GM21390 (cell line): ENCODE results near the gene EYA4.

ENCODE experiments used
- ATAC-seq: cut with Tn5 transposase; IDR thresholded peaks from one replicate; pipeline ENCODE4 v1.9.1; 2021; ENCODE audit not compliant: unreplicated experiment

Gene EYA4

DNA sequence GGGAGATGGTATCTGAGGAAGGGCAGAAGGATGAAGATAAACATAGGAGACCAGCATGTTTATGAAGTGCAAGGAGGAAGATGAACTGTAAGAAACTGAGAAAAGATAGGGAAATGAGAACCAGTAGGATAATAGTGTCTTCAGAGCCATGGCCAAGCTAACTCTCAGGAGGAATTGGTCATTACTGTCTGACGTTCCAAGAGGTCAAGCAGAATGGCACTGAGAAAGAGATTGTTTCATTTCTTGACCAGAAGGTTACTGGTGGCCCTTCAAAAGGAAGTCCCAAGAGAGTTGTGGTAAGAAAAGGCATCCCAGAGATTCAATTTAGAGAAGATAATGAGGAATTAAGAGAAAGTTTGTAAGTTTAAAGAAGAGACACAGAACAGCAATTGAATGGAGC lies 47.5 kb downstream of the EYA4 start:
- no peak for ATAC-seq

GRCh38 chr6:133289733-133290306 lies 48.7 kb downstream of the EYA4 start:
- ATAC-seq = no peak

- no peak for ATAC-seq
Measured at GRCh38 chr6:133290930-133291329, 49.8 kb downstream of the EYA4 start.

DNA sequence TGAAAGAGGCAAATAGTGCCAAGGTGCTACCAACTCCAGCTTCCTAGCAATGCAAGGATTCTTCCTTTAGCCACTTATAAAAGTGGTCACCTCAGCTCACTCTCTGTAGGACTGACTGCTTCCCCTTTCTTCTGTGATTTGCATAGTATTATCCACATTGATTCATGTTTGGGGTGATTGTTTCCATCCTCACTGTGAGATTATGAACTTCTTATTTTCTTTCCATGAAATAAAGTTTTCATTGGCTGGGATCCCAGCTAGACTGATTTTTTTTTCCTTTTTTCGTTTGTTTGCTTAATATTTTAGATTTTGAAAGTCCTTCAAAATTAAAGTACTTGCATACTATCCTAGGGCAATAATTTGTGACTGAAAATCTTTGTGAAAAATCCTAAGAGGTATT lies 50.5 kb downstream of the EYA4 start:
- ATAC-seq = no peak

DNA sequence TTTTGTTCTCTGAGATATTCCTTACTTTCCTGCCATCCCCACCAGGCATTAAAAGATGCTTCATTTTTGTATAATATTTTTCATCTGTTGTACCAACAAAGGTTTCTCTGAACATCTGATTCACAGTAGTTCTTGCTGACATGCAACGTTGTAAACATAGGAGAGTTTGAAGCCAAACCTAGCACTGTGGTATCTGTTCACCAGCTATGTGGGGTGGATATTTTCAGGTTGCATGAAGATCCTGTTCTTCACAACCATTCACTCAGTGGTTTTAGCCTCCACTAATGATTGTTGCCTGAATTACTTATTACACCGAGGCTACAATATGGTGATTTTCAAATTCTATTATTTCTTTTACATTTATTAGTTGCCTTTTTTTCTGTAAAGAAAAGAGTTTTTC lies 56.5 kb downstream of the EYA4 start:
- no peak for ATAC-seq

DNA sequence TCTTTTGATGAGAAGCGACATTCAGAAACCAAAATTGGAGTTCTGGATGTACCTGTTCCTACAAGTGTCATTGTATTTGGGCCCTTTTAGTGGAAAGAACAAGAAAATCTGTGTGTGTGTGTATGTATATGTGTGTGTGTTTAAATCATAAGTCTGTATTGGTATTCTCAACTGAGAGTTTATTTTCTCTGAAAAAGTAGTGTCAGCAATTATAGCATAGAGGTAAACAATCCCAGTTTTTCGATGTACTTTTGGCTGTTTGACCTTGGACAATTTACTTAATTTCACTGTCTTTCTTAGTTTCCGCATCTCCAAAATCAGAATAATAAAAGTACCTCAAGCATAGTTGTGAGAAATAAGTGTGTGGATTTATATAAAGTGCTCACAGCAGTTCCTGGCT lies 57.2 kb downstream of the EYA4 start:
- ATAC-seq = no peak

DNA sequence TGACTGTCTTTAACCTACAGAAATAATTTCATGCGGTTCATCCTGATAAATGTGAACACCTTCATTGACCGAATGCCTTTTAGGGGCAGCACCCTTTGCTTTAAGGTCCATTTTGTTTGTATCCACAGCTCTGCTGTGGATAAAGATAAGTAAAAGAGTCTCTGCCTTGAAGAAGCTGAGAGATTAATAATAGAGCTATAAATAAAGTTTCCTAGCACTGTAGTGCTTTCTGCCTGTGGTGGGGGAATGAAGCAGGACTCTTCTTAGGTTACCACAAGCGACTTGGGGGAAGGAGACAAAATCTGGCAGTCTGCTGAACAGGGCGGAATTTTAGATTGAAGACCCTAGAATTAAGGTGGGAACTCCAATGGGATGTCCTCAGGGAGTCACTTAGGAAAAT lies 57.6 kb downstream of the EYA4 start:
- ATAC-seq = no peak

- no peak for ATAC-seq
Measured at GRCh38 chr6:133300896-133301295, 59.7 kb downstream of the EYA4 start.

- ATAC-seq = no peak
Measured at GRCh38 chr6:133301835-133302234, 60.7 kb downstream of the EYA4 start.

DNA sequence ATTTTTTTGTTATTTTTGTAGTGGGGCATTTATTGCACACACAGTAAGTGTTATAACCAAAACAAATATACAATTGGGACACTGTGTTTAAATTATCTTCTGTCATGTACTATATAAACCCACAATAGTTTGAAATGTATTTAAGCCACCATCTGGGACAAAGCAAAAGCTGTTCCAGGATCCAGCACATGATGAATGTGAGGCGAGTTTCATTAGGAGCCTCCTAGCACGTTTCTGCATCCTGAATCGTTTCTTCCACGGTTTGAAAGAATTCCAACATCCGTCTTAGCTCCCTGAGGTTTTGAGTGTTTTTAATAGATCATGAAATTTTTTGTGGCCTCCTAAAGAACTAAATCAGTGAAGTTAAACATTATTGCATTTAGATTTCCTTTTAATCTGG lies 65.8 kb downstream of the EYA4 start:
- ATAC-seq = no peak

- no peak for ATAC-seq
Measured at GRCh38 chr6:133309579-133309978, 68.4 kb downstream of the EYA4 start.

GRCh38 chr6:133312006-133312405 lies 70.8 kb downstream of the EYA4 start:
- ATAC-seq = no peak

- no peak for ATAC-seq
Measured at GRCh38 chr6:133313068-133313467, 71.9 kb downstream of the EYA4 start.

DNA sequence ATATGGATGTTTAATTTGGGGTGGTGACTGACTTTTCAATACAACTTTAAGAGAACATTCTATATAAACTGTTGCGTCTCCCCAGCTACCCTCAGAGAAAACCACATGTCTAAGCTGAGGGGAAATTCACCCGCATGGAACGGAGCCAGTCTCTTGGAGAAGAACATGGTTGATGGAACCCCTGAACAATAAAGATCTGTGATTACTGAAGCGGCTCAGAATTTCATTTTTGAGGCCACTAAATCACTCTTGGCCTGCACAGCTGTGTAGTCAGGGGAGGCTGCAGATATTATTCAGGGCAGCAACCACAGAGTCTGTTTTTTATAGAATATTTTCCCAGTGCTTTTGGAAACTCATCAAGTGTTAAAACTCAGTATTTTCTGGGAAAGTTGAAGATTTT lies 73.8 kb downstream of the EYA4 start:
- ATAC-seq = no peak

DNA sequence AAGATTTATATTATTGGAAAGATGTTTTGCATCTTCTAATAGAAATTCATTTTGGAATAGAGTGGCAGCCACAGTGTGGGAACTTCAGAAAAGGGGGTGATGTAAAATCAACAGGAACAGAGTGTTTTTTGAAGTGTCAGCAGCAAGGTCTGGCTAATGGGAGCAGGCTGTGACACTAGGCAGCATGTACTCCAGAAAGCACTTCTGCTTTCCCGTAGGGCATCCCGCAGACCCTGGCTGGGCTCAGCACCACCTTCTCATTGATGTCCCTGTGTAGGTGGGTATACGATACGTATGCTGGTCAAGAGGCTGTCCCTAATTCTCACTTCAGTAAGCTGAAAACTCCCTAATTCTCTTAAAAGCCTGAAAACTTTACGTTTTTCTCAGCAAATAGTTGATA lies 74.7 kb downstream of the EYA4 start:
- ATAC-seq = no peak

DNA sequence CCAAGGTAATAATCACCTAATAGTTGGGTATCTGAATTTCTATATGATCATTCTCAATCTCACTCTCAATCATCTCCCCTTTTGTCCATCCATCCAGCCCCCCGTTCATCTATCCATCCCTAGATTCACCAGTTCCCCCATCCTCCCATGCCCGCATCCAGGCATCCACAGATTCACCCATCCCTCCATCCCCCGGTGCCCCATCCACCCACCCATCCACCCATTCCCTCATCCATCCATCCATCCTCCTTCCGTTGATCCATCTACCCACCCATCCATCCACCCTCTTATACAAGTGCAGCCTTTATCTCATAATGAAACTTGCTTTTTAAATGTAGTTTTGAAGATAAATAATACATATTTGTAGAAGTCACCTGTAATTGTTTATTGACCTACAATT lies 76.5 kb downstream of the EYA4 start:
- ATAC-seq = no peak

DNA sequence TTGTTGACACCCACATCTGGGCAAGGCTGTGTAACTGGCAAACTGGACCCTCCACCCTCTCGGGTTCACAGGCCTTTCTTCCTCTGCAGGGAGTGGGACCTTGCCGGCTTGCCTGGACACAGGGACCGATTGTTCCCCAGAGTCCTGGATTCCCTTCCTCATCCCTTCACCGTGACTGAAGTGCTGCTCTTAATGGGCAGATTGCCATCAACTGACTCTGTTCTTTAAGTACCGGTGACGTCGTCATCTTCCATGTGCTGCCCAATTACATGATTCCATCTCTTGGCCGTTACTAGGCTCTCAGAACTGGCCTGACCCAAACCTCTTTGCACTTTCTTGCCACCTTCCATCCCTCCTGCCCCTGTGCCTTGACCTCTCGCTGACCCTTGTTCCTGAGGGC lies 85.4 kb downstream of the EYA4 start:
- ATAC-seq = no peak

- ATAC-seq = no peak
Measured at GRCh38 chr6:133333852-133334251, 92.7 kb downstream of the EYA4 start.

- ATAC-seq = no peak
Measured at GRCh38 chr6:133337308-133337707, 96.2 kb downstream of the EYA4 start.

DNA sequence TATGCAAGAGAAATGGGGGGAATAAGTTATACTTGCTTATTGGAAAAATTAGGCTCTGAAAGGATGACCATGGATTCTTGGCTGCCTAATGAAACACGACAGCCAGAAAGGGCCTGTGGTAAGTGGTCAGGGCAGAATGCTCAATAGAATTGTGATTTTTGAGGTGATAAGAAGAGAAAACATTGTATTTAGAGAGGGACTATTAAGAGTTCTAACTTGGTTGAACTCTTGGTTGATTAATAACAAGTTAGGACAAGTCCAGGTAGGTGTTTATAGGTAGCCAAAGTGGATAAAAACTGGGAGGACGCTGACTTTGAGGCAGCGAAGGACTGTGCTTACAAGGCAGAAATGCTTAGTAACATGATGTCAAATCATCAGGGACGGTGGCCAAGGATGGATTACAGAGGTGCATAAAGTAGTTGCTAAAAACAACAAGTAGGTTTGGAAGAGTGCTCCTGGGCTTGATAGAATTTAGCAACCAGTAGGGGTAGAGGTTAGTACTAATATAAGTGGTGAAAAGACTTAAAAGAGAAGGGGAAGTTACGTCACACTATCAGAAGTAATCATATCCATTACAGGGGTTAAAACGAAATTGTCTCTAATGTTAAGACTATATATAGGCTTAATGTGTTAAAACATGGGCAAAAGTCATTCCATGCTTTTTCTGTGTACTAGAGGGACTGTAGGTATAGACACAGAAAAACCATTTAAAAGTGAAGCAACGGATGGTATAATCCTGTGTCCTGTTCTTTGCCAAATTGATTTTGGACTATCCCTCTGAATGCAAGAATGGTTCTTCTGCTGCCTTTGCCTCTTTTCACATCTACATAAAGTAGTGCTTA lies 98.6 kb downstream of the EYA4 start:
- no peak for ATAC-seq

DNA sequence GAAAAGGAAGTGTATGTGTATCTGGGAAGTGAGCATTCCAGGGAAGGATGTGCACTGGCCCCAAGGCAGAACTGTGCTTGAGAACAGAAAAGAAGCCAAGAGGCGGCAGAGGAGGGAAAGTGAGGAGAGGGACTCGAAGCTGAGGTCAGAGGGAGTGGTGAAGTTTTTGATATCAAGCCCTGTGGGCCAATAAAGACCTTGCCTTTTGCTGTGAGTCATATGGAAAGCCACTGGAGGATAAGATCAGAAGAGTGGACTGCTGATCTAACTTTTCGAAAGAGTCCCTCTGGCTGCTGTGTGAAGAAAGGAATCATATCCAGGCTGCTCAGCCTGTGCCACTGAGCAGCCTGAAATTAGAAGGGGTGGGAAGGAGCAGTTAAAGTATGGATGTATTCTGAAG lies 99.4 kb downstream of the EYA4 start:
- ATAC-seq = no peak

DNA sequence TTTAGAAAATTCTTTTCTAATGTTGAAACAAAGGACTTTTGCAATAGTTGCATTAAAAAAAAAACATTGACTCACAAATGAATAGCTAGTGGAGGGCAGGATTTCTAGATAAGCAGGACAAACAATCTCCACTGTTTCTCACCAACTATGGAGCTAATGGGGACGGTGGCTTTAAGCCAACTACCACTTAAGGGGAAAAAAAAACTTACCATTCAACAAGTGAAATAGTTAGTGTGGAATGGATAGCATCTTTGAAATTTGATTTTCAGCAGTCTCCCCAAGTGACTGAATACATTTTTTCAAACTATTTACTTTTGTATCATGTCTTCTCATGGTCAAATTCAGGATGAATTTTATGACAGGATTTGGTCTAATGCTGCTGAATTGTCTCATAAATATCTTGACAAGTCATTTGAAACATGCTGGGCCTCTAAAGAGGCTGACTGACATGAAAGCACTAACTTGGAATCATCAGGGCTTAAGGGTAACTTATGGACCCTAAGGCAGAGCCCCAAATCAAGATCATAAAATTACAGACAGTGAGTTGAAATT lies 100.5 kb downstream of the EYA4 start:
- no peak for ATAC-seq

DNA sequence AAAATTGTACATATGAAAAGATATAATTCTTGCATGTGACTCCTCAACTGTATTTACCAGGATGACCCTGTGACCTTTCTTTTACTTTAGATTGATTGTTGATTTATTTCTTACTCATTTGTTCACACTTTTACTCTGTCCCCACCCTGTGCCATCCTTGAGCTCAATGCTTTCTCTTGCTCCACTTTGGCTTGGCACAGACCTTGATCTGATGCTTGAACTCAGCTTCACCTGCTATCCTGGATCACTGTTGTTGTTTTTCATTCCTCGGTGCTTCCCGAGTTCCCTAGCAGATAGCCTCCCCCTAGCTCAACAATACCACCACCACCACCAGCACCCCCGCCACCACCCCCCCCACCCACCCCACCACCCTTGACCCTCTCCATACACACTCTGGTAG lies 102.1 kb downstream of the EYA4 start:
- ATAC-seq = no peak
